ENCODE data around the gene USP13. TPM values are rescaled to one million over a fixed set of nuclear protein-coding genes. Genes with fewer than 3 reads are reported as not detected.
A peak's percentile ranks its signal among the peaks of the same experiment; 100 is the strongest.
"Not testable (repeated sequence)": the region's sequence is repeated elsewhere in the genome, so short reads cannot be mapped to it uniquely, and the experiment has no call there.

The USP13 gene
- total RNA-seq, 1 donor from 2014 or later: 13.9 TPM

GRCh38 chr3:179677884-179678283 is 25.0 kb downstream of the USP13 start:
- no peak overlapping the region for H3K27ac ChIP-seq
- no peaks in the 10 kb centered on the region for H3K36me3 ChIP-seq
- no peak overlapping the region for H3K4me3 ChIP-seq
- no peak for TF ChIP-seq CTCF (IDR thresholded peaks at IDR 0.05)
- no peaks in the 10 kb centered on the region for H3K27me3 ChIP-seq (ENCODE audit: low read depth)
- DNase-seq (no peak), ATAC-seq (no peak)
- intact Hi-C loops (cut with DNase I): no loop called here
- H3K4me1 ChIP-seq: peaks cover 20% of the 10 kb centered on the region
- H3K9me3 ChIP-seq: no peaks in the 10 kb centered on the region

GRCh38 chr3:179681492-179682263 is 28.8 kb downstream of the USP13 start:
- no peaks in the 10 kb centered on the region for H3K27me3 ChIP-seq (ENCODE audit: low read depth)
- H3K36me3 ChIP-seq: no peaks in the 10 kb centered on the region
- DNase-seq: no peak
- H3K9me3 ChIP-seq: no peaks in the 10 kb centered on the region
- H3K27ac ChIP-seq: peak overlapping the region; percentile 25
- H3K4me1 ChIP-seq: peaks cover 21% of the 10 kb centered on the region
- intact Hi-C loops (cut with DNase I): no loop called here
- ATAC-seq: peak in 1 of 2 donors; percentile 37
- no peak for TF ChIP-seq CTCF (IDR thresholded peaks at IDR 0.05)
- H3K4me3 ChIP-seq: no peak overlapping the region

GRCh38 chr3:179682426-179683080 is 29.7 kb downstream of the USP13 start:
- intact Hi-C loops (cut with DNase I): no loop called here
- no peak for TF ChIP-seq CTCF (IDR thresholded peaks at IDR 0.05)
- Histone ChIP-seq H3K36me3 (no peaks in the 10 kb centered on the region), H3K9me3 (no peaks in the 10 kb centered on the region), H3K4me1 (peaks cover 21% of the 10 kb centered on the region), H3K27me3 (ENCODE audit: low read depth) (no peaks in the 10 kb centered on the region), H3K27ac (no peak overlapping the region), H3K4me3 (no peak overlapping the region)
- DNase-seq (no peak), ATAC-seq (peak in 1 of 2 donors; percentile 49)

GRCh38 chr3:179683286-179683685 is 30.4 kb downstream of the USP13 start:
- H3K36me3 ChIP-seq; H3K9me3 ChIP-seq; H3K27ac ChIP-seq; ATAC-seq; intact Hi-C loops (cut with DNase I); DNase-seq; H3K27me3 ChIP-seq (ENCODE audit: low read depth); H3K4me3 ChIP-seq: not testable (repeated sequence)
- peaks cover 21% of the 10 kb centered on the region for H3K4me1 ChIP-seq

GRCh38 chr3:179687967-179688535 is 35.2 kb downstream of the USP13 start:
- intact Hi-C loops (cut with DNase I): no loop called here
- Histone ChIP-seq H3K4me3 (no peak overlapping the region), H3K4me1 (peaks cover 6% of the 10 kb centered on the region), H3K9me3 (no peaks in the 10 kb centered on the region), H3K27me3 (ENCODE audit: low read depth) (no peaks in the 10 kb centered on the region), H3K36me3 (no peaks in the 10 kb centered on the region), H3K27ac (no peak overlapping the region)
- ATAC-seq: no peak
- no peak for TF ChIP-seq CTCF (IDR thresholded peaks at IDR 0.05)
- DNase-seq: no peak

- no peaks in the 10 kb centered on the region for H3K4me1 ChIP-seq
- H3K27me3 ChIP-seq (ENCODE audit: low read depth): no peaks in the 10 kb centered on the region
- H3K27ac ChIP-seq: no peak overlapping the region
- no peak for ATAC-seq
- no peak overlapping the region for H3K4me3 ChIP-seq
- no peaks in the 10 kb centered on the region for H3K9me3 ChIP-seq
- intact Hi-C loops (cut with DNase I): no loop called here
- DNase-seq: no peak
- TF ChIP-seq CTCF (IDR thresholded peaks at IDR 0.05): no peak
- no peaks in the 10 kb centered on the region for H3K36me3 ChIP-seq
Measured at GRCh38 chr3:179688850-179689249, 36.0 kb downstream of the USP13 start.
